Measurements from ENCODE around the gene LHPP. TPM values are rescaled to one million over a fixed set of nuclear protein-coding genes. Genes with fewer than 3 reads are reported as not detected.

The LHPP gene
- total RNA-seq, 4 donors from 2014 or later, result 8.7 to 19.9 (median 15.5) TPM

DNA sequence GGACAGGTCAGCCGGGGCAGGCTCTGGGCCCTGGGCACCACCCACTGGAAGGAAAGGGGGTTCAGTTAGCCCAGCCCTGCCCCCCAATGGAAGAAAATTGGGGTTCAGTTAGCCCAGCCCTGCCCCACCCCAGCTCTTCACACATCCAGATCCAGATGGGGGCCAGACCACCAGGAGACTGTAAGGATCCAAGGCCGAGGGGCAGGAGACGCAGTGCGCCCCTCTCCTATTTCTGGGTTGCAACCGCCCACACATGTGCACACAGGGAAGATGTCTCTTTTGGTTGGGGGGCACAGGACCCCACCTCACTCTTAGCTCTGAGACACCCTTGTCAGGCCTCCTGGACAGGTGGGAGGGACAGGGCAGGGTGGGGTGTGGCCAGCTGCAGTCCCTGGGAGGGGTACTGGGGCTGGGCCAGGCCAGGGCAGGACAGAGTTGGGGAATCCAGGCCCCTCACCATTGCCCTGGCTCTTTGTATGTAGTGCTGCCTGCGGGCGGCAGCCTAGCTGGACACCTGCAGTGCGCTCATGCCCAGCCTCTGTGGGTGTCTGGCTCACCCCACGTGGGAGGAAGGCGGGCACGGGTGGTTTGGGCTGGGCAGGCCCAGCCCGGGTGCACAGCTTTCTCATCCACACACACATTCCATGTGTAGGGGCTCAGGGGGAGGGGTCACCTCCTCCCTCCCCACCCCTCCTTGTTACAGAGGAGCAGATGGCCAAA is 141.2 kb downstream of the LHPP start:
- H3K4me3 ChIP-seq (ENCODE audit: low read depth, poor library complexity, severe bottlenecking), result no peak overlapping the region
- no peak for DNase-seq (ENCODE audit: low spot score in 2 of 2)
- TF ChIP-seq, protein P1, sequence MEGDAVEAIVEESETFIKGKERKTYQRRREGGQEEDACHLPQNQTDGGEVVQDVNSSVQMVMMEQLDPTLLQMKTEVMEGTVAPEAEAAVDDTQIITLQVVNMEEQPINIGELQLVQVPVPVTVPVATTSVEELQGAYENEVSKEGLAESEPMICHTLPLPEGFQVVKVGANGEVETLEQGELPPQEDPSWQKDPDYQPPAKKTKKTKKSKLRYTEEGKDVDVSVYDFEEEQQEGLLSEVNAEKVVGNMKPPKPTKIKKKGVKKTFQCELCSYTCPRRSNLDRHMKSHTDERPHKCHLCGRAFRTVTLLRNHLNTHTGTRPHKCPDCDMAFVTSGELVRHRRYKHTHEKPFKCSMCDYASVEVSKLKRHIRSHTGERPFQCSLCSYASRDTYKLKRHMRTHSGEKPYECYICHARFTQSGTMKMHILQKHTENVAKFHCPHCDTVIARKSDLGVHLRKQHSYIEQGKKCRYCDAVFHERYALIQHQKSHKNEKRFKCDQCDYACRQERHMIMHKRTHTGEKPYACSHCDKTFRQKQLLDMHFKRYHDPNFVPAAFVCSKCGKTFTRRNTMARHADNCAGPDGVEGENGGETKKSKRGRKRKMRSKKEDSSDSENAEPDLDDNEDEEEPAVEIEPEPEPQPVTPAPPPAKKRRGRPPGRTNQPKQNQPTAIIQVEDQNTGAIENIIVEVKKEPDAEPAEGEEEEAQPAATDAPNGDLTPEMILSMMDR (IDR thresholded peaks at IDR 0.05), result no peak
- intact Hi-C loops (cut with DNase I; ENCODE audit: low total_unique reads), result no loop called here
- WGBS, 2 donors, result 86 to 91% methylated on average over 9 to 12 of the region's 12 CpGs

DNA sequence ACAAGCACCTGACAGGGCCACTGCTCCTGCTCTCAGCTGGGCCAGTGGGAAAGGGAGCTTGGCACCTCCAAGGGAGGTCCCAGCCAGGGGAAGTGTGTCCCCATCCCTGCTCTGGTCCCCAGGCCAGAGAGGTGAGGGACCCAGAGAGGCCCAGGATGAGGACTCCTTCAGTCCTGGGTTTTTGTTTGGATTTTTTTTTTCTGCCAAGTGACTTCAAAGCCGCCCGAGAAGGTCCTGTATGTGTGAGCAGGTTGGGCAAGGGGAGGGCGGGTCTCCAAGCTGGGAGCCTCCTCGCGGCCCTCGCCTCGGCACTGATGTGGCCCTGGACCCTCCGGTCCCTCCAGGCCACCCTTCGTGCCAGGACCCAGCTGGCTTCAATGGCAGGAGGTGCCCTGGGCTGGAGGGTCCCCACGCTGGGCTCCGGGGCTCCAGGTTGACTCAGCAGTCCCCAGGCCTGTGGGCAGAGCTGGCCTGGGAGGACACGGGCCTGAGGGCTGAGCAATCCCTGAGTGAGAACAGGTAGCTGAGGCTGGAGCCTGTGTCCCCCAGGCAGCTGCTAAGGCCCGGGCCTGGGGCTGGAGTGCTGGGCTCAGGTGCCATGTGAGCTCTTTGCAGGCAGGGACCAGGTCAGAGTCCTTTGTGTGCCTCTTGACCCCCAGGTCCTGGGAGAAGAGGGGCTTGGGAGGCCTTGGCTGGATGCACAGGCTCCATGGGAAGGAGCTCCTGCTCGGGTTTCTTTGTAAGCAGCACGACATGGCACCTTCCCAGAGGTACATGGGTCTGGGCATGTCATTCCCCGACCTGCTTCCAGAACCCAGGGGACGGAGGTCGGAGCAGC is 142.0 kb downstream of the LHPP start:
- TF ChIP-seq, protein P1 (IDR thresholded peaks at IDR 0.05), result no peak
- no peak for TF ChIP-seq POLR2A (IDR thresholded peaks at IDR 0.05)
- intact Hi-C loops (cut with DNase I; ENCODE audit: low total_unique reads), result no loop called here
- H3K4me3 ChIP-seq (ENCODE audit: low read depth, poor library complexity, severe bottlenecking), result no peak overlapping the region
- WGBS, 2 donors, result 77 to 80% methylated on average over 12 to 15 of the region's 18 CpGs
- no peak for DNase-seq (ENCODE audit: low spot score in 2 of 2)

- no peak overlapping the region for H3K4me3 ChIP-seq (ENCODE audit: low read depth, poor library complexity, severe bottlenecking)
- intact Hi-C loops (cut with DNase I; ENCODE audit: low total_unique reads), result no loop called here
- WGBS, 2 donors, result 59 to 64% methylated on average over 10 to 22 of the region's 22 CpGs
- TF ChIP-seq POLR2A (IDR thresholded peaks at IDR 0.05), result no peak
- TF ChIP-seq, protein P1 (IDR thresholded peaks at IDR 0.05), result no peak
- DNase-seq (ENCODE audit: low spot score in 2 of 2), result no peak
These were observed 142.8 kb downstream of the LHPP start for GRCh38 chr10:124604214-124605000.

DNA sequence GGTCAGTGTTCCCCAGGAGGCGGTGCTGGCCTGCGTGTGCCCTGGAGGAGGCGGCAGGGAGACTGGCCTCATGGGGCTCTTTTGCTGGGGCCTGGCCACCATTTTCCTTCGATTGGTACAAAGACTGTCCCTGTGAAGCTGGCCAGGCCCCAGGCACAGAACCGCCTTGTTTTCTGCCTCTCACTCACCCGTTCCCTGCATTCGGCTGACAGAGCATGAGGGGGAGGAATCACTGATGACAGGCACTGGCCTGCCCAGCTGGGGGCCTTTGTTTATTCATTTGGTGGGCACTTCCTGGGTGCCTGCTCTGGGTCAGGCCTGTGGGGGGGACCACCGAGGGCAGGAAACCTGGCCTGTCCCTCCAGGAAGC is 143.4 kb downstream of the LHPP start:
- WGBS, 2 donors, result 64 to 65% methylated on average over 5 to 8 of the region's 8 CpGs
- no peak overlapping the region for H3K4me3 ChIP-seq (ENCODE audit: low read depth, poor library complexity, severe bottlenecking)
- TF ChIP-seq, protein P1 (IDR thresholded peaks at IDR 0.05), result no peak
- no peak for TF ChIP-seq POLR2A (IDR thresholded peaks at IDR 0.05)
- no peak for DNase-seq (ENCODE audit: low spot score in 2 of 2)
- intact Hi-C loops (cut with DNase I; ENCODE audit: low total_unique reads), result no loop called here

DNA sequence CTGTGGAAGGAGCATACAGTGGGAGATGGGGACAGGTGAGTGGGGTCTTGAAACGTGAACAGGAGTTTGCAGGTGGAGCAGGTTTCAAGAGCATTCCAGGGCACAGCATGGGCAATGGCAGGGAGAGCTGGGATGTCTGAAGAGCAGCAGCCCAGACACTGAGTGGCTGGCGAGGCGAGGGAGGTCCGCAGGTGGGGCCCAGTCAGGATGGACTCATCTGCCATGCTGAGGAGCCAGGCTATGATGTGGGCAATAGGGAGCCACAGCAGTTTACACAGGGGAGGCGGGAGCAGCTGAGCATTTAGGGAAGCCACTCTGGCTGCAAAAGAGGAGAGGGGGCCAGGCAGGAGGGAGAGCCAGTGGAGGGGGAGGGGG is 143.8 kb downstream of the LHPP start:
- no peak overlapping the region for H3K4me3 ChIP-seq (ENCODE audit: low read depth, poor library complexity, severe bottlenecking)
- intact Hi-C loops (cut with DNase I; ENCODE audit: low total_unique reads), result no loop called here
- no peak for DNase-seq (ENCODE audit: low spot score in 2 of 2)
- 88 to 92% methylated on average over 5 of the region's 5 CpGs for WGBS, 2 donors
- TF ChIP-seq POLR2A (IDR thresholded peaks at IDR 0.05), result no peak
- TF ChIP-seq, protein P1 (IDR thresholded peaks at IDR 0.05), result no peak
